Measurements from ENCODE around the gene GLOD5.

DNA sequence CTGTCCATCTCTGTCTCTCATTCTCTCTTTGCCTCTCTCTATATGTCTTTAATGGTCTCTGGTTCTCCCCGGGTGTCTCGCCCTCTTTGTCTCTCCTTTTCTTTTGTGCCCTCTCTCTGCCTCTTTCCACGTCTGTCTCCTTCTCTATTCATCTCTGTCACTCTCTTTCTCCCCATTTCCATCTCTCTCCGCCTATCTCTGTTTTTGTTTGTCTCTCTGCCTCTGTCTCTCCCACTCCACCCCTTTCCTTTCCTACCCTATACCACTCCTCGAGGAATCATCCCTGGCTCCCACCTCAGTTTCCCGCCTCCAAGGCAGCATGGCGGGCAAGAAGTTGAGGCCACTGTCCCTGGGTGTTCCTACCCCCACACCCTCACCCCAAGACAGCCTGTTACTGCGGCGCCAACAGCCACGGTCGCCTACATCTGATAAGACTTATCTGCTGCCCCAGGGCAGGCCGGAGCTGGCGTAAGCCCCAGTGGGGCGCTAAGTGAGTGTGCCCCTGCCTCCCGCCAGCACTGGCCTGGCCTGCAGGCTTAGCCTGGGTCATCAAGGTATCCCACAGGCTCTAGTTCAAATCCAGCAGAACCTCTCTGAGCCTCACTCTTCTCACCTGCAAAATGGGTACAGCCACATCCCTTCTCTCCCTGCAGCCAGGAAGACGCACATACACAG lies 24.1 kb downstream of the GLOD5 start:
- TF ChIP-seq POLR2A (IDR thresholded peaks at IDR 0.05) = no peak
- TF ChIP-seq, protein P1, sequence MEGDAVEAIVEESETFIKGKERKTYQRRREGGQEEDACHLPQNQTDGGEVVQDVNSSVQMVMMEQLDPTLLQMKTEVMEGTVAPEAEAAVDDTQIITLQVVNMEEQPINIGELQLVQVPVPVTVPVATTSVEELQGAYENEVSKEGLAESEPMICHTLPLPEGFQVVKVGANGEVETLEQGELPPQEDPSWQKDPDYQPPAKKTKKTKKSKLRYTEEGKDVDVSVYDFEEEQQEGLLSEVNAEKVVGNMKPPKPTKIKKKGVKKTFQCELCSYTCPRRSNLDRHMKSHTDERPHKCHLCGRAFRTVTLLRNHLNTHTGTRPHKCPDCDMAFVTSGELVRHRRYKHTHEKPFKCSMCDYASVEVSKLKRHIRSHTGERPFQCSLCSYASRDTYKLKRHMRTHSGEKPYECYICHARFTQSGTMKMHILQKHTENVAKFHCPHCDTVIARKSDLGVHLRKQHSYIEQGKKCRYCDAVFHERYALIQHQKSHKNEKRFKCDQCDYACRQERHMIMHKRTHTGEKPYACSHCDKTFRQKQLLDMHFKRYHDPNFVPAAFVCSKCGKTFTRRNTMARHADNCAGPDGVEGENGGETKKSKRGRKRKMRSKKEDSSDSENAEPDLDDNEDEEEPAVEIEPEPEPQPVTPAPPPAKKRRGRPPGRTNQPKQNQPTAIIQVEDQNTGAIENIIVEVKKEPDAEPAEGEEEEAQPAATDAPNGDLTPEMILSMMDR (IDR thresholded peaks at IDR 0.05) = no peak

Data from esophagus squamous epithelium (tissue), 4 donors.